Caco-2 (cell line): ENCODE data around the gene IQGAP2. TPM values are rescaled to one million over a fixed set of nuclear protein-coding genes. Genes with fewer than 3 reads are reported as not detected.
A peak's percentile ranks its signal among the peaks of the same experiment; 100 is the strongest.
"Not testable (repeated sequence)": the region's sequence is repeated elsewhere in the genome, so short reads cannot be mapped to it uniquely, and the experiment has no call there.

ENCODE experiments used
- BruUV-seq: library from RNA; stranded (reverse); fragments of 400-500 nt; replicated peaks from 2 replicates; lab custom pipeline; 2021; lab: Mats Ljungman, UMichigan
- CTCF ChIA-PET: fragments of 300-600 bp; sonication (Branson Sonifier 250); formaldehyde crosslinking; loops from one replicate; lab custom pipeline; 2022; ENCODE audit warnings: antibody characterized with exemption; lab: Charles Lee
- POLR2A ChIA-PET: fragments of 300-600 bp; sonication (Branson Sonifier 250); formaldehyde crosslinking; loops from one replicate; lab custom pipeline; 2022; ENCODE audit warnings: antibody characterized with exemption; lab: Charles Lee
- DNase-seq, 2 experiments: peaks; one replicate each; pipeline versions ENCODE4 v3.0.0 to v3.0.0-alpha.2; 2020 to 2022
- H3K27me3 ChIP-seq: replicated peaks from 2 replicates; pipeline ENCODE4 v1.6.0; 2011; ENCODE audit warnings: low read length; ENCODE audit not compliant: control insufficient read depth, insufficient read depth
- H3K36me3 ChIP-seq: 2 replicates; pipeline ENCODE4 v1.5.1; 2011; ENCODE audit warnings: low read length; ENCODE audit not compliant: control insufficient read depth, insufficient read depth
- H3K4me1 ChIP-seq: fragments of 250-450 bp; sonication (Bioruptor Pico); 2 replicates; pipeline ENCODE4 v1.5.1; 2020; ENCODE audit warnings: mild to moderate bottlenecking
- H3K4me3 ChIP-seq: 2 replicates; pipeline ENCODE4 v1.5.1; 2011; ENCODE audit warnings: low read depth, mild to moderate bottlenecking, control low read depth, low read length
- H3K9me3 ChIP-seq: fragments of 250-450 bp; sonication (Bioruptor Pico); 2 replicates; pipeline ENCODE4 v1.5.1; 2020; ENCODE audit warnings: mild to moderate bottlenecking, moderate library complexity
- H3K27ac Mint-ChIP-seq: one replicate; pipeline ENCODE4 v1.8.0; 2022; ENCODE audit warnings: mixed read lengths; ENCODE audit not compliant: unreplicated experiment
- H3K27me3 Mint-ChIP-seq: one replicate; pipeline ENCODE4 v1.8.0; 2022; ENCODE audit warnings: mixed read lengths; ENCODE audit not compliant: insufficient read depth, unreplicated experiment
- H3K36me3 Mint-ChIP-seq: one replicate; pipeline ENCODE4 v1.8.0; 2022; ENCODE audit warnings: mild to moderate bottlenecking, mixed read lengths; ENCODE audit not compliant: insufficient read depth, unreplicated experiment
- H3K4me1 Mint-ChIP-seq: one replicate; pipeline ENCODE4 v1.8.0; 2022; ENCODE audit warnings: low read depth, mixed read lengths; ENCODE audit not compliant: unreplicated experiment
- H3K4me3 Mint-ChIP-seq: one replicate; pipeline ENCODE4 v1.8.0; 2022; ENCODE audit warnings: mild to moderate bottlenecking, moderate library complexity, mixed read lengths; ENCODE audit not compliant: unreplicated experiment
- H3K9me3 Mint-ChIP-seq: one replicate; pipeline ENCODE4 v1.8.0; 2022; ENCODE audit warnings: mixed read lengths; ENCODE audit not compliant: unreplicated experiment
- CTCF ChIP-seq, 2 experiments: fragments of 200-600 bp in 1 of 2; IDR thresholded peaks; 1 replicate in 1 of 2; 2 replicates in 1 of 2; pipeline versions ENCODE4 v1.5.1 to v1.8.0; 2011 to 2022; ENCODE audit warnings: antibody characterized with exemption in 1 of 2, control low read depth in 1 of 2, inconsistent platforms in 1 of 2, low read depth in 1 of 2, low read length in 1 of 2, mild to moderate bottlenecking in 1 of 2, moderate library complexity in 1 of 2; ENCODE audit not compliant: insufficient read depth in 1 of 2, severe bottlenecking in 1 of 2, unreplicated experiment in 1 of 2
- intact Hi-C: fragments of 100-400 bp; cut with micrococcal nuclease; formaldehyde crosslinking; loops from one replicate; pipeline ENCODE4 v1.10.0; 2022; ENCODE audit not compliant: unreplicated experiment
- total RNA-seq: library from RNA; stranded (reverse); gene quantifications from 2 replicates; pipeline ENCODE4 v1.2.3, GENCODE V29; 2022

The IQGAP2 gene
- total RNA-seq, 1 experiment from 2014 or later: 89.4 TPM

GRCh38 chr5:76514292-76514691 is 111.2 kb downstream of the IQGAP2 start:
- H3K4me3 Mint-ChIP-seq: peak overlapping the region; percentile 18
- TF ChIP-seq CTCF (IDR thresholded peaks at IDR 0.05; ENCODE audit: insufficient read depth in 1 of 2, low read depth in 1 of 2, low read length in 1 of 2, severe bottlenecking in 1 of 2, unreplicated experiment in 1 of 2): no peak
- Histone ChIP-seq H3K36me3 (no peaks in the 10 kb centered on the region), H3K4me3 (no peak overlapping the region), H3K9me3 (peaks cover 11% of the 10 kb centered on the region), H3K27me3 (no peaks in the 10 kb centered on the region), H3K4me1 (peaks cover 67% of the 10 kb centered on the region)
- peaks cover 20% of the 10 kb centered on the region for H3K4me1 Mint-ChIP-seq
- intact Hi-C loops: loop anchor here (1.0 kb wide), 1 partner anchor 56 kb away; no protein-coding TSS in a partner anchor
- no peaks in the 10 kb centered on the region for H3K9me3 Mint-ChIP-seq
- H3K27ac Mint-ChIP-seq: peak overlapping the region; percentile 58
- DNase-seq: peak; percentile 56 to 81
- H3K27me3 Mint-ChIP-seq: no peaks in the 10 kb centered on the region
- CTCF ChIA-PET: interaction anchor here (0.5 to 0.9 kb wide), 2 partner anchors 30 to 129 kb away, joined by 3 read pairs; no protein-coding TSS in a partner anchor
- POLR2A ChIA-PET: no interaction called here
- H3K36me3 Mint-ChIP-seq: peaks cover 24% of the 10 kb centered on the region
- BruUV-seq: no TSS peak

- H3K27ac Mint-ChIP-seq: peak overlapping the region; percentile 58
- peaks cover 20% of the 10 kb centered on the region for H3K4me1 Mint-ChIP-seq
- no peak for TF ChIP-seq CTCF (IDR thresholded peaks at IDR 0.05; ENCODE audit: insufficient read depth in 1 of 2, low read depth in 1 of 2, low read length in 1 of 2, severe bottlenecking in 1 of 2, unreplicated experiment in 1 of 2)
- H3K9me3 Mint-ChIP-seq: no peaks in the 10 kb centered on the region
- Histone ChIP-seq H3K4me1 (peaks cover 70% of the 10 kb centered on the region), H3K9me3 (peaks cover 11% of the 10 kb centered on the region), H3K36me3 (no peaks in the 10 kb centered on the region), H3K4me3 (no peak overlapping the region), H3K27me3 (no peaks in the 10 kb centered on the region)
- POLR2A ChIA-PET: no interaction called here
- H3K27me3 Mint-ChIP-seq: no peaks in the 10 kb centered on the region
- H3K36me3 Mint-ChIP-seq: peaks cover 22% of the 10 kb centered on the region
- BruUV-seq: no TSS peak
- CTCF ChIA-PET: interaction anchor here (0.5 to 0.9 kb wide), 2 partner anchors 31 to 129 kb away, joined by 3 read pairs; no protein-coding TSS in a partner anchor
- intact Hi-C loops: loop anchor here (1.0 kb wide), 1 partner anchor 56 kb away; no protein-coding TSS in a partner anchor
- no peak for DNase-seq
- peak overlapping the region; percentile 18 for H3K4me3 Mint-ChIP-seq
These were observed 111.6 kb downstream of the IQGAP2 start for GRCh38 chr5:76514713-76515112.

- H3K4me1 Mint-ChIP-seq: peaks cover 29% of the 10 kb centered on the region
- H3K36me3 Mint-ChIP-seq: peaks cover 27% of the 10 kb centered on the region
- BruUV-seq: no TSS peak
- H3K4me1 ChIP-seq: peaks cover 70% of the 10 kb centered on the region
- H3K4me3 ChIP-seq: no peak overlapping the region
- no peaks in the 10 kb centered on the region for H3K27me3 ChIP-seq
- no peaks in the 10 kb centered on the region for H3K9me3 Mint-ChIP-seq
- H3K27me3 Mint-ChIP-seq: no peaks in the 10 kb centered on the region
- H3K27ac Mint-ChIP-seq: no peak overlapping the region
- POLR2A ChIA-PET: no interaction called here
- H3K9me3 ChIP-seq: peaks cover 11% of the 10 kb centered on the region
- no peak for DNase-seq
- H3K36me3 ChIP-seq: no peaks in the 10 kb centered on the region
- no peak for TF ChIP-seq CTCF (IDR thresholded peaks at IDR 0.05; ENCODE audit: insufficient read depth in 1 of 2, low read depth in 1 of 2, low read length in 1 of 2, severe bottlenecking in 1 of 2, unreplicated experiment in 1 of 2)
- H3K4me3 Mint-ChIP-seq: no peak overlapping the region
- CTCF ChIA-PET: no interaction called here
- intact Hi-C loops: no loop called here
These were observed 114.2 kb downstream of the IQGAP2 start for GRCh38 chr5:76517334-76517733.

GRCh38 chr5:76518246-76518645 is 115.2 kb downstream of the IQGAP2 start:
- intact Hi-C loops, H3K4me3 Mint-ChIP-seq, H3K9me3 Mint-ChIP-seq, DNase-seq, BruUV-seq, H3K4me3 ChIP-seq, CTCF ChIA-PET, POLR2A ChIA-PET, H3K36me3 ChIP-seq, H3K27me3 Mint-ChIP-seq, H3K27ac Mint-ChIP-seq, H3K27me3 ChIP-seq: not testable (repeated sequence)
- Mint-ChIP-seq H3K36me3 (peaks cover 27% of the 10 kb centered on the region), H3K4me1 (peaks cover 29% of the 10 kb centered on the region)
- Histone ChIP-seq H3K4me1 (peaks cover 71% of the 10 kb centered on the region), H3K9me3 (peaks cover 11% of the 10 kb centered on the region)
